ENCODE data around the gene ZBTB9. TPM values are rescaled to one million over a fixed set of nuclear protein-coding genes. Genes with fewer than 3 reads are reported as not detected.

The ZBTB9 gene
- total RNA-seq, 1 experiment from 2014 or later = 15.5 TPM

- peaks cover 58% of the 10 kb centered on the region for H3K36me3 ChIP-seq (replicated peaks; ENCODE audit: control insufficient read depth, insufficient read depth, low read length)
- DNase-seq = peak; percentile 31
- no peak overlapping the region for H3K4me3 ChIP-seq (ENCODE audit: insufficient read depth, low read depth, low read length)
- H3K27me3 ChIP-seq (ENCODE audit: control insufficient read depth, insufficient read depth, low read length) = no peaks in the 10 kb centered on the region
These were observed 16.7 kb upstream of the ZBTB9 start for GRCh38 chr6:33437666-33438065.

GRCh38 chr6:33438978-33439594 is 15.3 kb upstream of the ZBTB9 start:
- DNase-seq = no peak
- no peaks in the 10 kb centered on the region for H3K27me3 ChIP-seq (ENCODE audit: control insufficient read depth, insufficient read depth, low read length)
- no peak overlapping the region for H3K4me3 ChIP-seq (ENCODE audit: insufficient read depth, low read depth, low read length)
- H3K36me3 ChIP-seq (replicated peaks; ENCODE audit: control insufficient read depth, insufficient read depth, low read length) = peaks cover 65% of the 10 kb centered on the region

- H3K4me3 ChIP-seq (ENCODE audit: insufficient read depth, low read depth, low read length) = no peak overlapping the region
- H3K36me3 ChIP-seq (replicated peaks; ENCODE audit: control insufficient read depth, insufficient read depth, low read length) = peaks cover 74% of the 10 kb centered on the region
- H3K27me3 ChIP-seq (ENCODE audit: control insufficient read depth, insufficient read depth, low read length) = no peaks in the 10 kb centered on the region
- peak; percentile 51 for DNase-seq
These were observed 14.3 kb upstream of the ZBTB9 start for GRCh38 chr6:33439956-33440648.

DNA sequence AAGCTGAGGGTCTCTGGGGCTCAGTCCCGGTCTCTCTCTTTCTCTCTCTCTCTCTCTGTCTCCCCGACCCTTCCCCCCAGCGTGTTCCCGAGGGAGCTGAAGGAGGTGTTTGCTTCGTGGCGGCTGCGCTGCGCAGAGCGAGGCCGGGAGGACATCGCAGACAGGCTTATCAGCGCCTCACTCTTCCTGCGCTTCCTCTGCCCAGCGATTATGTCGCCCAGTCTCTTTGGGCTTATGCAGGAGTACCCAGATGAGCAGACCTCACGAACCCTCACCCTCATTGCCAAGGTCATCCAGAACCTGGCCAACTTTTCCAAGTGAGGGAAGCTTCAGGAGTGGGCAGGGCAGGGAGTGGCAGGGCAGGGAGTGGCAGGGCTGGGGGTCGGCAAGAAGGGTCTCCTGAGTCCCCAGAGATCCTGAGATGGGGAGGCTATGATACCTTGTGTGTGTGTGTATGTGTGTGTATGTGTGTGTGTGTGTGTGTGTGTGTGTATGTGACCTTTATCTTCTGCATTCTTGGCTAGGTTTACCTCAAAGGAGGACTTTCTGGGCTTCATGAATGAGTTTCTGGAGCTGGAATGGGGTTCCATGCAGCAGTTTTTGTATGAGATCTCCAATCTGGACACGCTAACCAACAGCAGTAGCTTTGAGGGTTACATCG is 13.6 kb upstream of the ZBTB9 start:
- Histone ChIP-seq H3K36me3 (replicated peaks; ENCODE audit: control insufficient read depth, insufficient read depth, low read length) (peaks cover 68% of the 10 kb centered on the region), H3K4me3 (ENCODE audit: insufficient read depth, low read depth, low read length) (no peak overlapping the region)
- peak; percentile 22 for DNase-seq

DNA sequence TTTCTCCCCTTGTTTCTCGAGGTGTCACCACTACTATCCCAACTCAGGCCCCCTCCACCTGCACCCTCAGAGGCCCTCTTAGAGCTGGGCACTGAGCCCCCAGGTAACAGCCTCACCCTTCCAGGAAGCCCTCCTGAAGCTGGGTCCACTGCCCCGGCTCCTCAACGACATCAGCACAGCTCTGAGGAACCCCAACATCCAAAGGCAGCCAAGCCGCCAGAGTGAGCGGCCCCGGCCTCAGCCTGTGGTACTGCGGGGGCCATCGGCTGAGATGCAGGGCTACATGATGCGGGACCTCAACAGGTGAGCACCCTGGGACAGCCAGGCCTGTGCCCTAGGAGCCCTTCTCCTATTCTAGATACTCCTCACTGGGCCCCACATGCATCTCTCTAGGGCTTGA is 12.9 kb upstream of the ZBTB9 start:
- DNase-seq = peak; percentile 28
- peaks cover 68% of the 10 kb centered on the region for H3K36me3 ChIP-seq (replicated peaks; ENCODE audit: control insufficient read depth, insufficient read depth, low read length)
- no peak overlapping the region for H3K4me3 ChIP-seq (ENCODE audit: insufficient read depth, low read depth, low read length)
- H3K27me3 ChIP-seq (ENCODE audit: control insufficient read depth, insufficient read depth, low read length) = no peaks in the 10 kb centered on the region

More for the DNA sequence above, 13.6 kb upstream of the ZBTB9 start:
- no peaks in the 10 kb centered on the region for H3K27me3 ChIP-seq (ENCODE audit: control insufficient read depth, insufficient read depth, low read length)

DNA sequence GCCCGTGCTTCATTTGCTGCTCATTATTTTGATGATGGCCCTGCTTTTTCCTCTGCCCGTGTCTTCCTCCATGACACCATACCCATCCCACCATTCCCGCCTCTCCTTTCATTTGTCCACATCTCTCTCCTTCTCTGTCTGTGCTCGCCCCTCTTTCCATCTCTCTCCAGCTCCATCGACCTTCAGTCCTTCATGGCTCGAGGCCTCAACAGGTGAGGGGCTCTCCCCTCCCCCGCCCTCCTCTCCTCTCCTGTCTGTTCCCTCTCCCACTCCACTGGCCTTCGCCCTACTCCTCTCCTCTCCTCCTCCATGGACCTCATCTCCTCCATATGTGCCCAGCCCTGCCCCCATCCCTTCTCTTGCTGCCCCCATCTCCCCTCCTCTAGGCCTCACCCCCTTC is 12.1 kb upstream of the ZBTB9 start:
- DNase-seq = peak; percentile 33
- no peak overlapping the region for H3K4me3 ChIP-seq (ENCODE audit: insufficient read depth, low read depth, low read length)
- H3K36me3 ChIP-seq (replicated peaks; ENCODE audit: control insufficient read depth, insufficient read depth, low read length) = peaks cover 69% of the 10 kb centered on the region
- H3K27me3 ChIP-seq (ENCODE audit: control insufficient read depth, insufficient read depth, low read length) = no peaks in the 10 kb centered on the region

GRCh38 chr6:33443025-33443424 is 11.4 kb upstream of the ZBTB9 start:
- DNase-seq = no peak
- peaks cover 70% of the 10 kb centered on the region for H3K36me3 ChIP-seq (replicated peaks; ENCODE audit: control insufficient read depth, insufficient read depth, low read length)
- no peaks in the 10 kb centered on the region for H3K27me3 ChIP-seq (ENCODE audit: control insufficient read depth, insufficient read depth, low read length)
- H3K4me3 ChIP-seq (ENCODE audit: insufficient read depth, low read depth, low read length) = no peak overlapping the region

DNA sequence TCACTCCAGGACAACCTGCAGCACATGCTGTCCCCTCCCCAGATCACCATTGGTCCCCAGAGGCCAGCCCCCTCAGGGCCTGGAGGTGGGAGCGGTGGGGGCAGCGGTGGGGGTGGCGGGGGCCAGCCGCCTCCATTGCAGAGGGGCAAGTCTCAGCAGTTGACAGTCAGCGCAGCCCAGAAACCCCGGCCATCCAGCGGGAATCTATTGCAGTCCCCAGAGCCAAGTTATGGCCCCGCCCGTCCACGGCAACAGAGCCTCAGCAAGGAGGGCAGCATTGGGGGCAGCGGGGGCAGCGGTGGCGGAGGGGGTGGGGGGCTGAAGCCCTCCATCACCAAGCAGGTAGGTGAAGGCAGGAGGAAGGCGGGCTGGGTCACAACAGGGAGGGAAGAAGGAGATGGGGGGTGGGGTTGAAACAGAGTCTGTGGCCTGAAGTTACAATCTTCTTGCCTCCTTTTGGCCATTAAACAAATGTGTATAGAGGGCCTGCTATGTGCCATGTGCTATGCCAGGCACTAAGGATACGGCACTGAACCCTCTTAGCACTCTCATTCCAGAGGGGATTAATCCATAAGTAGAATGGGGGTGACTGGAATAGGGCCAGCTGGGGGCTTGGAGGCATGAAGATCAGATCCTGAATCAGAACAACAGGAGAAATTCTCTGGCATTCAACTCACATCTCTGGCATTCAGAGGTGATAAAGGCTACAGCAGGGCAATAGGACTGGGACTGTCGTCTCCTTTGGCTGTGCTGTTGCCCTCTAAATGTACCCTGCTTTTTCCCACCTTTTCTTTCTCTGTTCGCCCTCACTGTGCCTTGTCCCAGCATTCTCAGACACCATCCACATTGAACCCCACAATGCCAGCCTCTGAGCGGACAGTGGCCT is 10.5 kb upstream of the ZBTB9 start:
- Histone ChIP-seq H3K4me3 (ENCODE audit: insufficient read depth, low read depth, low read length) (no peak overlapping the region), H3K27me3 (ENCODE audit: control insufficient read depth, insufficient read depth, low read length) (no peaks in the 10 kb centered on the region), H3K36me3 (replicated peaks; ENCODE audit: control insufficient read depth, insufficient read depth, low read length) (peaks cover 70% of the 10 kb centered on the region)
- peak; percentile 39 for DNase-seq

DNA sequence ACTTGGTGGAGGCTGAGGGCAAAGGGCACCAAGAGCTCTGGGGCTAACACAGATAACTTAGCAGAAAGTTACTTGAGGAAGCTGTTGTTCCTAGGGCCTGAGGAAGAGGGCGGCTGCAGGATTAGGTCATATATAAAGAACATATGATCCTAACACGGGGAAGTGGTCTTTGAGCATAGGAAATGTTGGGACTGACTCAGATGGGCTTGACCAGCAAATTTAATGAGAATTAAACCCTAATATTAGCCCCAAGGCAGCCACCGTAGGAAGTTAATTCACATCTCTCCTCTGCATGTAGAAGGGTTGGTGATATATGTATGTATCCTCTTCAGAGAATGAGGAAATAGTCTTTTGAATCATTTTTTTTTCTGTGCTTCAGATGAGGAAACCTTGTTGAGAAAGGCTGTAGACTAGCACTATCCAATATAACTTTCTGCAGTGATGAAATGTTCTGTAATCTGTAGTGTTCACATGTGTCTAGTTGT is 9.2 kb upstream of the ZBTB9 start:
- Histone ChIP-seq H3K4me3 (ENCODE audit: insufficient read depth, low read depth, low read length) (no peak overlapping the region), H3K36me3 (replicated peaks; ENCODE audit: control insufficient read depth, insufficient read depth, low read length) (peaks cover 71% of the 10 kb centered on the region), H3K27me3 (ENCODE audit: control insufficient read depth, insufficient read depth, low read length) (no peaks in the 10 kb centered on the region)
- peak; percentile 19 for DNase-seq

DNA sequence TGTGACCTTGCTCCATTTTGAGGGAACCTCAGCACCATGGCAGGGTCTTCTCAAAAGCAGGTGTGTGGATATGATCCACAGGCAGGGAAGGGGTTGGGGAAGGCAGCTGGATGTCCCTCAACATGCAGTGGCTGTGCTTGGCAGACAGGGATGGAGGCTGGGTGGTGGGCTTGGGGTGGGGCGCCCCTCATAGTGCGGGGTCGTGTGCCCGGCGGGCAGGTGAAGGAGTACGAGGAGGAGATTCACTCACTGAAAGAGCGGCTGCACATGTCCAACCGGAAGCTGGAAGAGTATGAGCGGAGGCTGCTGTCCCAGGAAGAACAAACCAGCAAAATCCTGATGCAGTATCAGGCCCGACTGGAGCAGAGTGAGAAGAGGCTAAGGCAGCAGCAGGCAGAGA is 8.0 kb upstream of the ZBTB9 start:
- no peaks in the 10 kb centered on the region for H3K27me3 ChIP-seq (ENCODE audit: control insufficient read depth, insufficient read depth, low read length)
- peaks cover 64% of the 10 kb centered on the region for H3K36me3 ChIP-seq (replicated peaks; ENCODE audit: control insufficient read depth, insufficient read depth, low read length)
- DNase-seq = peak; percentile 30
- H3K4me3 ChIP-seq (ENCODE audit: insufficient read depth, low read depth, low read length) = no peak overlapping the region

GRCh38 chr6:33450434-33450833 is 3.9 kb upstream of the ZBTB9 start:
- peak; percentile 37 for DNase-seq
- Histone ChIP-seq H3K4me3 (ENCODE audit: insufficient read depth, low read depth, low read length) (no peak overlapping the region), H3K36me3 (replicated peaks; ENCODE audit: control insufficient read depth, insufficient read depth, low read length) (peaks cover 36% of the 10 kb centered on the region), H3K27me3 (ENCODE audit: control insufficient read depth, insufficient read depth, low read length) (no peaks in the 10 kb centered on the region)

DNA sequence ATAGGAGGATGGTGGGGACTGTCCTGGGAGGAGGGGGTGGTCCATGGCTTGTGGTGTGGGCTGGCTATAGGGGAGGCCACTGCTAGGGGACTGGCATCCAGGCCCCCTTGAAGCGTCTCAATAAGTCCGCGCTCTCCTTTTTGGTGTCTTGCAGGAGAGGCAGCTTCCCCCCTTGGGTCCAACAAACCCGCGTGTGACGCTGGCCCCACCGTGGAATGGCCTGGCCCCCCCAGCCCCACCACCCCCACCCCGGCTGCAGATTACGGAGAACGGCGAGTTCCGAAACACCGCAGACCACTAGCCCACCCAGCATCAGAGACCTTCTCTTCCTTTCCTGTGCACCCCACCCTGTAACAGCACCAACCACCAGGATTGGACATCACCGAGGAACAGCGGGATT is 2.8 kb upstream of the ZBTB9 start:
- H3K4me3 ChIP-seq (ENCODE audit: insufficient read depth, low read depth, low read length) = no peak overlapping the region
- DNase-seq = no peak
- peaks cover 34% of the 10 kb centered on the region for H3K36me3 ChIP-seq (replicated peaks; ENCODE audit: control insufficient read depth, insufficient read depth, low read length)
- no peaks in the 10 kb centered on the region for H3K27me3 ChIP-seq (ENCODE audit: control insufficient read depth, insufficient read depth, low read length)

DNA sequence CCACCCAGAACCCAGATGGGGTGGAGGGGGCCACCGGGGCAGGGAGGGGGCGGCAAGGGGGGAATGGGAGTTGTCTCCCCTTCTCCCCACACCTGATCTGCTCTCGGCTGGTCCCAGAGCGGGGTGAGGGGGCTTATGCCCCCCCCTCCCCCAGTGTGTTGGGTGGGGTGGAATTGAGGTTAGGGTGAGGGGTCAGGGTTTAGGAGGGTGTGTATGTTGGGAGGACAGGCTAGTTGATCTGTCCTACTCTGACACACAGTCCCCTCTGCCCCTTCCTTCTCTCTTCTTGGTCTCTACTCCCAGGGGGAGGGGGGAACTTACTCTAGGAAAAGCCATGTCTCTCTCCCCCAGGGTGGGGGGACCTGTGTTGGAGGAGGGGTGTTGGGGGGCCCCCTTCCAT is 1.9 kb upstream of the ZBTB9 start:
- peaks cover 27% of the 10 kb centered on the region for H3K36me3 ChIP-seq (replicated peaks; ENCODE audit: control insufficient read depth, insufficient read depth, low read length)
- H3K27me3 ChIP-seq (ENCODE audit: control insufficient read depth, insufficient read depth, low read length) = no peaks in the 10 kb centered on the region
- no peak overlapping the region for H3K4me3 ChIP-seq (ENCODE audit: insufficient read depth, low read depth, low read length)
- DNase-seq = peak; percentile 58

GRCh38 chr6:33453393-33454008 is 875 bp upstream of the ZBTB9 start:
- Histone ChIP-seq H3K4me3 (ENCODE audit: insufficient read depth, low read depth, low read length) (peak overlapping the region; percentile 79), H3K27me3 (ENCODE audit: control insufficient read depth, insufficient read depth, low read length) (no peaks in the 10 kb centered on the region), H3K36me3 (replicated peaks; ENCODE audit: control insufficient read depth, insufficient read depth, low read length) (peaks cover 18% of the 10 kb centered on the region)
- peak; percentile 72 for DNase-seq
